ENCODE measurements around the gene ANKZF1. TPM values are rescaled to one million over a fixed set of nuclear protein-coding genes. Genes with fewer than 3 reads are reported as not detected.
A peak's percentile ranks its signal among the peaks of the same experiment; 100 is the strongest.

The ANKZF1 gene
- total RNA-seq, 4 donors from 2014 or later = 20.4 to 34.1 (median 27.6) TPM

DNA sequence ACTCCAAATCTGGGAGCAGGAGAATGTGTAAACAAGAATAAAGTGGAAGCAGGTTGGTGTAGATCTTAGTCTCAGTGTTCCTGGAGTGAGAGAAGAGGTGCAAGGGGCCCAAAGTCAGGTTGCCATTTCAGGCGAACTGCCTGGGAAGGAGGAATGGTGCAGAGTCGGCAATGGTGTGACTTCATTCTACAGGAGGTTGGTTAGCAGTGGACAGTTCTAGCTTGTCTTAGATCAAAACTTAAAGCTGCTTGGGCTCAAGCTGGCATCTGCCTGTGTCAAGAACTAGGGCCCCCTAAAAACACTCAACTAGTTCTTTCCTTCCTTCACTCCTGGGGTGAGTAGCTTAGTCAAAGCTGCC lies 19.2 kb downstream of the ANKZF1 start:
- DNase-seq (ENCODE audit: extremely low spot score) = no peak
- intact Hi-C loops (cut with DNase I) = loop anchor here (10.0 kb wide), 1 partner anchor 46 kb away; no protein-coding TSS in a partner anchor
- Histone ChIP-seq H3K9me3 (no peaks in the 10 kb centered on the region), H3K27me3 (no peaks in the 10 kb centered on the region), H3K4me3 (peak overlapping the region in 1 of 4 donors; percentile 25), H3K27ac (replicated peaks in 1 of 4) (peak overlapping the region; percentile 79 to 88 (median 84)), H3K4me1 (peaks cover 65 to 92% (median 82%) of the 10 kb centered on the region in 4 donors), H3K36me3 (peaks cover 7 to 45% (median 34%) of the 10 kb centered on the region in 4 donors)
- 76% methylated on average over 2 of the region's 2 CpGs for WGBS
- TF ChIP-seq POLR2AphosphoS5 (IDR thresholded peaks at IDR 0.05) (no peak), EP300 (IDR thresholded peaks at IDR 0.05) (no peak), POLR2A (IDR thresholded peaks at IDR 0.05; ENCODE audit: low read depth) (no peak)
- TF ChIP-seq, protein P1, sequence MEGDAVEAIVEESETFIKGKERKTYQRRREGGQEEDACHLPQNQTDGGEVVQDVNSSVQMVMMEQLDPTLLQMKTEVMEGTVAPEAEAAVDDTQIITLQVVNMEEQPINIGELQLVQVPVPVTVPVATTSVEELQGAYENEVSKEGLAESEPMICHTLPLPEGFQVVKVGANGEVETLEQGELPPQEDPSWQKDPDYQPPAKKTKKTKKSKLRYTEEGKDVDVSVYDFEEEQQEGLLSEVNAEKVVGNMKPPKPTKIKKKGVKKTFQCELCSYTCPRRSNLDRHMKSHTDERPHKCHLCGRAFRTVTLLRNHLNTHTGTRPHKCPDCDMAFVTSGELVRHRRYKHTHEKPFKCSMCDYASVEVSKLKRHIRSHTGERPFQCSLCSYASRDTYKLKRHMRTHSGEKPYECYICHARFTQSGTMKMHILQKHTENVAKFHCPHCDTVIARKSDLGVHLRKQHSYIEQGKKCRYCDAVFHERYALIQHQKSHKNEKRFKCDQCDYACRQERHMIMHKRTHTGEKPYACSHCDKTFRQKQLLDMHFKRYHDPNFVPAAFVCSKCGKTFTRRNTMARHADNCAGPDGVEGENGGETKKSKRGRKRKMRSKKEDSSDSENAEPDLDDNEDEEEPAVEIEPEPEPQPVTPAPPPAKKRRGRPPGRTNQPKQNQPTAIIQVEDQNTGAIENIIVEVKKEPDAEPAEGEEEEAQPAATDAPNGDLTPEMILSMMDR (IDR thresholded peaks at IDR 0.05) = no peak

DNA sequence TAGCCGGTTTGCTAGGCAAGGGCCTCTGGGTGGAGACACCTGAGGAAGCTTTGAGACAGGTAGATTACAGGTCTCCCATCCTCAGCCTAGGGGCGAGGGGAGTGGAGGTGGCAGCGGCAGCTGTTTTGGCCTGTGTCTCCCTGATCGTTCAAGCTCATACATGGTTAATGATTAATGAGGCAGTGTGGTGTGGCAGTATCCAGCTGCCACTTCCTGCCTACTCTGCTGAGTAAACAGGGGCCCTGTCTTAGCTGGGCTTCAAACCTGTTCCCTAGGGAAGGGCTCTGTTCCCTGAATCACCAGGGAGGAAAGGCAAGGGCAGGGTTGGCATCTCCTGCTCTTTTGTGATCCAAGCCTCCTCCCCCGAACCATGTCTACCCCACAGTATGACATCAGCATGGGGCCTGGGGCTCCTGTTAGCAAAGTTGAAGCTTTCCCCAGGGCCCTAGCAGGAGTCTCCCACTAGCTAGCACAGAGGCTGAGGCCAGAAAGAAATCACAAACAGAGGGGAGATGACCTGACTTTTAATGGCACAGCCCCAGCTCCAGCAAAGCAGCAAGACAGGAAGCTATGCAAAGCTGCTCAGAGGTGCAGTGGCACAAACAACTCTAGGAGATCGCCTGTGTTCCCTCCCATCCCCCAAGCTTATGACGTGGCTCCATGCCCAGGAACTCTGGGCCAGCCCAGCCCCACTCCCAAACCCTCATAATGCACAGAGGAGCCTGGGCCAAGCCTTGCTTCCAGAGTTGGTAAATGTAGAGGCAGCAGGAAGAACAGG lies 19.8 kb downstream of the ANKZF1 start:
- Histone ChIP-seq H3K36me3 (peaks cover 7 to 45% (median 34%) of the 10 kb centered on the region in 4 donors), H3K27me3 (no peaks in the 10 kb centered on the region), H3K4me1 (peaks cover 66 to 96% (median 87%) of the 10 kb centered on the region in 4 donors), H3K27ac (replicated peaks in 1 of 4) (peak overlapping the region; percentile 79 to 88 (median 84)), H3K4me3 (peak overlapping the region in 2 of 4 donors; percentile 13 to 25), H3K9me3 (no peaks in the 10 kb centered on the region)
- 24% methylated on average over 5 of the region's 7 CpGs for WGBS
- intact Hi-C loops (cut with DNase I) = loop anchor here (10.0 kb wide), 1 partner anchor 45 kb away; no protein-coding TSS in a partner anchor
- TF ChIP-seq, protein P1 (IDR thresholded peaks at IDR 0.05) = no peak
- no peak for TF ChIP-seq EP300 (IDR thresholded peaks at IDR 0.05)
- no peak for TF ChIP-seq POLR2A (IDR thresholded peaks at IDR 0.05; ENCODE audit: low read depth)
- peak; percentile 68 to 74 for TF ChIP-seq POLR2AphosphoS5 (IDR thresholded peaks at IDR 0.05)
- DNase-seq (ENCODE audit: extremely low spot score) = no peak

DNA sequence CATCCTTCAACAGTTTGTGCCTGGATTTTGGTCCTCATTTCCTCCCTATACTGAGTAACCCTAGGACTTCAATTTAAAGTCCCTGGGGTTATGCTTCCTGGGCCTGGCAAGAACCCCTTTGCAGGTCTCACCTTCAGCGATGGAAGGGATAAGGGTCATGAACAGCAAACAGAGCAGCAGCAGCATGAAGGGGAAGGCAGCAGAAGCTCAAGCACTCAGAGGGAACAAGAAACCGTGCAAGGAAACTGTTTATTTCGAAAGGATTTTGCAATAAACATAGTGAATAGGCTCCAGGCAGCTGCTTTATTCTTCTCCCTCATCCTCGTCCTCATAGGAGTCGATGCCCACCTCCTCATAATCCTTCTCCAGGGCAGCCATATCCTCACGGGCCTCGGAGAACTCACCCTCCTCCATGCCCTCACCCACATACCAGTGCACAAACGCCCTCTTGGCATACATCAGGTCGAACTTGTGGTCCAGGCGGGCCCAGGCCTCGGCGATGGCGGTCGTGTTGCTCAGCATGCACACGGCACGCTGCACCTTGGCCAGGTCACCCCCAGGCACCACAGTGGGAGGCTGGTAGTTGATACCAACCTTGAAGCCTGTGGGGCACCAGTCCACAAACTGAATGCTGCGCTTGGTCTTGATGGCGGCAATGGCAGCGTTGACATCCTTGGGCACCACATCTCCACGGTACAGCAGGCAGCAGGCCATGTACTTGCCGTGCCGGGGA lies 20.6 kb downstream of the ANKZF1 start:
- H3K36me3 ChIP-seq = peaks cover 7 to 45% (median 34%) of the 10 kb centered on the region in 4 donors
- H3K4me3 ChIP-seq = peak overlapping the region in 1 of 4 donors; percentile 20
- H3K27me3 ChIP-seq = no peaks in the 10 kb centered on the region
- 75% methylated on average over 16 of the region's 22 CpGs for WGBS
- TF ChIP-seq POLR2AphosphoS5 (IDR thresholded peaks at IDR 0.05) (no peak), POLR2A (IDR thresholded peaks at IDR 0.05; ENCODE audit: low read depth) (no peak)
- TF ChIP-seq, protein P1 (IDR thresholded peaks at IDR 0.05) = no peak
- peak overlapping the region; percentile 79 to 88 (median 84) for H3K27ac ChIP-seq (replicated peaks in 1 of 4)
- intact Hi-C loops (cut with DNase I) = no loop called here
- peaks cover 62 to 97% (median 87%) of the 10 kb centered on the region in 4 donors for H3K4me1 ChIP-seq
- no peak for DNase-seq (ENCODE audit: extremely low spot score)
- no peaks in the 10 kb centered on the region for H3K9me3 ChIP-seq

DNA sequence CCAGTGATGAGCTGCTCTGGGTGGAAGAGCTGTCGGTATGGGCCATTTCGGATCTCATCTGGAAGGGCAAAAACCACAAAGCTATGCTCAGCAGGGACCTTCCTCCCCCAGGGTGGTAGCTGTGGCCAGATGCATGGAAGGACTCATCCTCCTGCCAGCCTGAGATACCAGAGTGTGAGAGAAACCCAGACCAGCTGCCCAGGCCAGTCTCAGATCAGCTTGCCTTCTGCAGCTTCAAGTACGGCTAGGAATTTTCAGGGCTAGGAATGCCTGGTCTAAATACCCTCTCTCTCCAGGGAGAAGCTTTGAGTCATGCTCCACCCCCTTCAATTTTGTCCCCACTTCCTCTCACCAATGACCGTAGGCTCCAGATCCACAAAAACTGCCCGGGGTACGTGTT lies 22.1 kb downstream of the ANKZF1 start:
- TF ChIP-seq EP300 (IDR thresholded peaks at IDR 0.05) = no peak
- TF ChIP-seq POLR2AphosphoS5 (IDR thresholded peaks at IDR 0.05) = no peak
- TF ChIP-seq, protein P1 (IDR thresholded peaks at IDR 0.05) = no peak
- no peak for TF ChIP-seq POLR2A (IDR thresholded peaks at IDR 0.05; ENCODE audit: low read depth)
- H3K4me1 ChIP-seq = peaks cover 54 to 85% (median 76%) of the 10 kb centered on the region in 4 donors
- intact Hi-C loops (cut with DNase I) = no loop called here
- DNase-seq (ENCODE audit: extremely low spot score) = no peak
- peak overlapping the region; percentile 83 to 89 (median 85) for H3K27ac ChIP-seq (replicated peaks in 1 of 4)
- peaks cover 7 to 44% (median 34%) of the 10 kb centered on the region in 4 donors for H3K36me3 ChIP-seq
- no peaks in the 10 kb centered on the region for H3K9me3 ChIP-seq
- H3K4me3 ChIP-seq = peak overlapping the region in 1 of 4 donors; percentile 81
- 82% methylated on average over 5 of the region's 6 CpGs for WGBS
- no peaks in the 10 kb centered on the region for H3K27me3 ChIP-seq
